Measurements from ENCODE around the gene DBNL. TPM values are rescaled to one million over a fixed set of nuclear protein-coding genes. Genes with fewer than 3 reads are reported as not detected.
A peak's percentile ranks its signal among the peaks of the same experiment; 100 is the strongest.

The DBNL gene
- total RNA-seq, 1 experiment from 2014 or later, result 111 TPM

GRCh38 chr7:44066111-44066460 lies 21.6 kb downstream of the DBNL start:
- Histone ChIP-seq H3K4me3 (ENCODE audit: low read depth in 2 of 2, low read length in 2 of 2) (no peak overlapping the region), H3K4me1 (ENCODE audit: control insufficient read depth, insufficient read depth, low read length) (peaks cover 11% of the 10 kb centered on the region), H3K9me3 (ENCODE audit: control insufficient read depth, insufficient read depth, low read depth, low read length) (no peaks in the 10 kb centered on the region), H3K36me3 (ENCODE audit: control insufficient read depth, insufficient read depth, low read length) (no peaks in the 10 kb centered on the region), H3K27ac (ENCODE audit: low read length) (no peak overlapping the region), H3K27me3 (ENCODE audit: control insufficient read depth, insufficient read depth, low read length) (no peaks in the 10 kb centered on the region)
- intact Hi-C loops (cut with micrococcal nuclease; ENCODE audit: unreplicated experiment) (no loop called here), in situ Hi-C loops (cut with HindIII; ENCODE audit: low pct_unique_long_range_greater_than_20kb, low sequenced_read_pairs) (no loop called here)
- ChIA-PET POLR2A (interaction anchor here (0.6 kb wide), 1 partner anchor 13 kb away, joined by 5 read pairs; no protein-coding TSS in a partner anchor), CTCF (no interaction called here)
- ATAC-seq (peak; percentile 0; the same call in 1 of the 2 replicates), DNase-seq (ENCODE audit: low read depth, low spot score) (no peak)
- no TSS peak for BruUV-seq (replicated peaks)
- TF ChIP-seq TCF7L2 (IDR thresholded peaks at IDR 0.05; ENCODE audit: low read depth, low read length) (no peak), POLR2AphosphoS5 (IDR thresholded peaks at IDR 0.05; ENCODE audit: low read depth, low read length) (0 out of 2 replicates have a peak, but pooled peaks have one; percentile 10)

GRCh38 chr7:44066494-44067063 lies 22.1 kb downstream of the DBNL start:
- no peaks in the 10 kb centered on the region for H3K27me3 ChIP-seq (ENCODE audit: control insufficient read depth, insufficient read depth, low read length)
- no TSS peak for BruUV-seq (replicated peaks)
- intact Hi-C loops (cut with micrococcal nuclease; ENCODE audit: unreplicated experiment) (no loop called here), in situ Hi-C loops (cut with HindIII; ENCODE audit: low pct_unique_long_range_greater_than_20kb, low sequenced_read_pairs) (no loop called here)
- DNase-seq (ENCODE audit: low read depth, low spot score) (no peak), ATAC-seq (no peak)
- no peak overlapping the region for H3K4me3 ChIP-seq (ENCODE audit: low read depth in 2 of 2, low read length in 2 of 2)
- H3K36me3 ChIP-seq (ENCODE audit: control insufficient read depth, insufficient read depth, low read length), result no peaks in the 10 kb centered on the region
- H3K9me3 ChIP-seq (ENCODE audit: control insufficient read depth, insufficient read depth, low read depth, low read length), result no peaks in the 10 kb centered on the region
- peak; percentile 41; the same call in 1 of the 2 replicates for TF ChIP-seq POLR2AphosphoS5 (IDR thresholded peaks at IDR 0.05; ENCODE audit: low read depth, low read length)
- TF ChIP-seq, protein P1, sequence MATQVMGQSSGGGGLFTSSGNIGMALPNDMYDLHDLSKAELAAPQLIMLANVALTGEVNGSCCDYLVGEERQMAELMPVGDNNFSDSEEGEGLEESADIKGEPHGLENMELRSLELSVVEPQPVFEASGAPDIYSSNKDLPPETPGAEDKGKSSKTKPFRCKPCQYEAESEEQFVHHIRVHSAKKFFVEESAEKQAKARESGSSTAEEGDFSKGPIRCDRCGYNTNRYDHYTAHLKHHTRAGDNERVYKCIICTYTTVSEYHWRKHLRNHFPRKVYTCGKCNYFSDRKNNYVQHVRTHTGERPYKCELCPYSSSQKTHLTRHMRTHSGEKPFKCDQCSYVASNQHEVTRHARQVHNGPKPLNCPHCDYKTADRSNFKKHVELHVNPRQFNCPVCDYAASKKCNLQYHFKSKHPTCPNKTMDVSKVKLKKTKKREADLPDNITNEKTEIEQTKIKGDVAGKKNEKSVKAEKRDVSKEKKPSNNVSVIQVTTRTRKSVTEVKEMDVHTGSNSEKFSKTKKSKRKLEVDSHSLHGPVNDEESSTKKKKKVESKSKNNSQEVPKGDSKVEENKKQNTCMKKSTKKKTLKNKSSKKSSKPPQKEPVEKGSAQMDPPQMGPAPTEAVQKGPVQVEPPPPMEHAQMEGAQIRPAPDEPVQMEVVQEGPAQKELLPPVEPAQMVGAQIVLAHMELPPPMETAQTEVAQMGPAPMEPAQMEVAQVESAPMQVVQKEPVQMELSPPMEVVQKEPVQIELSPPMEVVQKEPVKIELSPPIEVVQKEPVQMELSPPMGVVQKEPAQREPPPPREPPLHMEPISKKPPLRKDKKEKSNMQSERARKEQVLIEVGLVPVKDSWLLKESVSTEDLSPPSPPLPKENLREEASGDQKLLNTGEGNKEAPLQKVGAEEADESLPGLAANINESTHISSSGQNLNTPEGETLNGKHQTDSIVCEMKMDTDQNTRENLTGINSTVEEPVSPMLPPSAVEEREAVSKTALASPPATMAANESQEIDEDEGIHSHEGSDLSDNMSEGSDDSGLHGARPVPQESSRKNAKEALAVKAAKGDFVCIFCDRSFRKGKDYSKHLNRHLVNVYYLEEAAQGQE (IDR thresholded peaks at IDR 0.05; ENCODE audit: insufficient read depth in 1 of 2, low read depth in 2 of 2, low read length in 1 of 2), result no peak
- TF ChIP-seq, protein P2, sequence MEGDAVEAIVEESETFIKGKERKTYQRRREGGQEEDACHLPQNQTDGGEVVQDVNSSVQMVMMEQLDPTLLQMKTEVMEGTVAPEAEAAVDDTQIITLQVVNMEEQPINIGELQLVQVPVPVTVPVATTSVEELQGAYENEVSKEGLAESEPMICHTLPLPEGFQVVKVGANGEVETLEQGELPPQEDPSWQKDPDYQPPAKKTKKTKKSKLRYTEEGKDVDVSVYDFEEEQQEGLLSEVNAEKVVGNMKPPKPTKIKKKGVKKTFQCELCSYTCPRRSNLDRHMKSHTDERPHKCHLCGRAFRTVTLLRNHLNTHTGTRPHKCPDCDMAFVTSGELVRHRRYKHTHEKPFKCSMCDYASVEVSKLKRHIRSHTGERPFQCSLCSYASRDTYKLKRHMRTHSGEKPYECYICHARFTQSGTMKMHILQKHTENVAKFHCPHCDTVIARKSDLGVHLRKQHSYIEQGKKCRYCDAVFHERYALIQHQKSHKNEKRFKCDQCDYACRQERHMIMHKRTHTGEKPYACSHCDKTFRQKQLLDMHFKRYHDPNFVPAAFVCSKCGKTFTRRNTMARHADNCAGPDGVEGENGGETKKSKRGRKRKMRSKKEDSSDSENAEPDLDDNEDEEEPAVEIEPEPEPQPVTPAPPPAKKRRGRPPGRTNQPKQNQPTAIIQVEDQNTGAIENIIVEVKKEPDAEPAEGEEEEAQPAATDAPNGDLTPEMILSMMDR (IDR thresholded peaks at IDR 0.05), result no peak
- no peak for TF ChIP-seq TCF7L2 (IDR thresholded peaks at IDR 0.05; ENCODE audit: low read depth, low read length)
- TF ChIP-seq SIN3A (IDR thresholded peaks at IDR 0.05; ENCODE audit: borderline replicate concordance, insufficient read depth, low read depth, low read length), result no peak
- ChIA-PET CTCF (no interaction called here), POLR2A (interaction anchor here (0.6 kb wide), 1 partner anchor 13 kb away, joined by 5 read pairs; no protein-coding TSS in a partner anchor)
- H3K4me1 ChIP-seq (ENCODE audit: control insufficient read depth, insufficient read depth, low read length), result peaks cover 11% of the 10 kb centered on the region
- no peak overlapping the region for H3K27ac ChIP-seq (ENCODE audit: low read length)
